Measurements from ENCODE around the gene HOXC10. TPM values are rescaled to one million over a fixed set of nuclear protein-coding genes. Genes with fewer than 3 reads are reported as not detected.
A peak's percentile ranks its signal among the peaks of the same experiment; 100 is the strongest.

Gene HOXC10
- polyA plus RNA-seq, 3 donors: not detected

DNA sequence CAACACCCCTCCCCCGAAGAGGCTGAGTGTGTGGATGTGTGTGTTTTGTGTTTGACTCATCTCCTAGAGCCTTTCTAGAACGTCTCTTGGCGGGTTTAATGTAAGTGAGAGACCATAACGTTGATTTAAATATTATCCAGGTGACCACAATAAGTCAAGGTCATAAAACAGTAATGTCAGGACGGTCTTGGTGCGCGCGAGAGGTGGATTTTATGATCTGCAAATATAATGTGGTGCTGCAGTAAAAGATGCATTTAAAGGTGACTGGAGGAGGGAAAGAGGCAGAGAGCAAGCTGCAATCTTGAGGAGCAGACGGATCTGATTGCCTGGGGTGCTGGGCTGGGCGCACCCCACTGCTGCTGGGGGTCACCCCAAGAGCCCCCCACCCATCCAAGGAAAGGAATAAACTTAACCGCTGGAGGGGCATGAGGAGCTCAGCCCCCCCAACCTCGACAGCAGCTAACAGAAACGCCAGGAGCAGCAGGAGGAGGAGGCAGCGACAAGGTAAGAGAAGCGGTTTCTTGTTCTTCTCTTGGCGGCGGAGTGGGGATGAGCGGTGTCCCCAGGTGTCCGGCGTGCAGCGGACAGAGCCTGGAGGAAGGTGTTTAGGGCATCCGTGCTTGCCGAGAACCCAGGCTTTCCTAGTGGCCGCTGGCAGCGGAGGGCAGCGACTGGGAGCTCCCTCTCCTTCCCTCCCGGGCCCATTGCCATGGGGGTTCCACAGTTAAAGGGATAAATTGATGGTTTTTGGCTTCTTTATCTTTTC, 5.5 kb downstream of the HOXC10 start:
- peak overlapping the region in 1 of 2 donors; percentile 80 for H3K4me3 Mint-ChIP-seq
- peaks cover 8 to 18% of the 10 kb centered on the region in 2 donors for H3K4me1 ChIP-seq (ENCODE audit: control insufficient read depth in 1 of 2, insufficient read depth in 2 of 2, low read length in 2 of 2)
- H3K4me3 ChIP-seq (replicated peaks in 1 of 3; ENCODE audit: low read depth in 2 of 3, low read length in 3 of 3): no peak overlapping the region
- H3K36me3 Mint-ChIP-seq: peaks cover 2 to 30% of the 10 kb centered on the region in 2 donors
- no peaks in the 10 kb centered on the region for H3K79me2 ChIP-seq (ENCODE audit: insufficient read depth, low read length)
- H3K4me1 Mint-ChIP-seq: peaks cover 31% of the 10 kb centered on the region
- peaks cover 10 to 76% of the 10 kb centered on the region in 2 donors for H3K9me3 ChIP-seq (replicated peaks in 1 of 2; ENCODE audit: control insufficient read depth in 1 of 2, insufficient read depth in 1 of 2, low read length in 2 of 2)
- TF ChIP-seq, protein P1, sequence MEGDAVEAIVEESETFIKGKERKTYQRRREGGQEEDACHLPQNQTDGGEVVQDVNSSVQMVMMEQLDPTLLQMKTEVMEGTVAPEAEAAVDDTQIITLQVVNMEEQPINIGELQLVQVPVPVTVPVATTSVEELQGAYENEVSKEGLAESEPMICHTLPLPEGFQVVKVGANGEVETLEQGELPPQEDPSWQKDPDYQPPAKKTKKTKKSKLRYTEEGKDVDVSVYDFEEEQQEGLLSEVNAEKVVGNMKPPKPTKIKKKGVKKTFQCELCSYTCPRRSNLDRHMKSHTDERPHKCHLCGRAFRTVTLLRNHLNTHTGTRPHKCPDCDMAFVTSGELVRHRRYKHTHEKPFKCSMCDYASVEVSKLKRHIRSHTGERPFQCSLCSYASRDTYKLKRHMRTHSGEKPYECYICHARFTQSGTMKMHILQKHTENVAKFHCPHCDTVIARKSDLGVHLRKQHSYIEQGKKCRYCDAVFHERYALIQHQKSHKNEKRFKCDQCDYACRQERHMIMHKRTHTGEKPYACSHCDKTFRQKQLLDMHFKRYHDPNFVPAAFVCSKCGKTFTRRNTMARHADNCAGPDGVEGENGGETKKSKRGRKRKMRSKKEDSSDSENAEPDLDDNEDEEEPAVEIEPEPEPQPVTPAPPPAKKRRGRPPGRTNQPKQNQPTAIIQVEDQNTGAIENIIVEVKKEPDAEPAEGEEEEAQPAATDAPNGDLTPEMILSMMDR (IDR thresholded peaks at IDR 0.05): no peak
- H3K27ac ChIP-seq (ENCODE audit: low read depth in 1 of 2, low read length in 2 of 2): no peak overlapping the region
- peaks cover 3 to 68% (median 36%) of the 10 kb centered on the region in 7 donors for H3K9me3 Mint-ChIP-seq
- no peak overlapping the region for H2AFZ ChIP-seq (ENCODE audit: insufficient read depth, low read depth, low read length, poor library complexity, severe bottlenecking)
- intact Hi-C loops (cut with micrococcal nuclease): no loop called here
- H3K4me2 ChIP-seq (replicated peaks; ENCODE audit: extremely low read depth, low read length, poor library complexity, severe bottlenecking): no peak overlapping the region
- no peaks in the 10 kb centered on the region for H4K20me1 ChIP-seq (ENCODE audit: insufficient read depth, low read length)
- H3K27ac Mint-ChIP-seq: no peak overlapping the region
- no peak overlapping the region for H3K9ac ChIP-seq (ENCODE audit: insufficient read depth, low read length, poor library complexity, severe bottlenecking)
- no peaks in the 10 kb centered on the region for H3K36me3 ChIP-seq (replicated peaks in 1 of 2; ENCODE audit: control insufficient read depth in 1 of 2, insufficient read depth in 2 of 2, low read length in 2 of 2)
- H3K27me3 ChIP-seq (ENCODE audit: control insufficient read depth in 2 of 2, insufficient read depth in 2 of 2, low read length in 2 of 2): peaks cover 94 to 100% of the 10 kb centered on the region in 2 donors
- 13% methylated on average over 13 of the region's 27 CpGs for WGBS (ENCODE audit: insufficient coverage)
- no peak for DNase-seq
- peaks cover 99 to 100% (median 100%) of the 10 kb centered on the region in 3 donors for H3K27me3 Mint-ChIP-seq (ENCODE audit: low read depth in 3 of 3)

GRCh38 chr12:53991077-53991460, 6.1 kb downstream of the HOXC10 start:
- peaks cover 94 to 100% of the 10 kb centered on the region in 2 donors for H3K27me3 ChIP-seq (ENCODE audit: control insufficient read depth in 2 of 2, insufficient read depth in 2 of 2, low read length in 2 of 2)
- TF ChIP-seq, protein P1 (IDR thresholded peaks at IDR 0.05): no peak
- intact Hi-C loops (cut with micrococcal nuclease): no loop called here
- no peak overlapping the region for H3K4me2 ChIP-seq (replicated peaks; ENCODE audit: extremely low read depth, low read length, poor library complexity, severe bottlenecking)
- H3K9ac ChIP-seq (ENCODE audit: insufficient read depth, low read length, poor library complexity, severe bottlenecking): no peak overlapping the region
- no peak overlapping the region for H3K4me3 ChIP-seq (replicated peaks in 1 of 3; ENCODE audit: low read depth in 2 of 3, low read length in 3 of 3)
- WGBS (ENCODE audit: insufficient coverage): 2% methylated on average over 8 of the region's 8 CpGs
- peaks cover 6 to 71% of the 10 kb centered on the region in 2 donors for H3K9me3 ChIP-seq (replicated peaks in 1 of 2; ENCODE audit: control insufficient read depth in 1 of 2, insufficient read depth in 1 of 2, low read length in 2 of 2)
- Mint-ChIP-seq H3K36me3 (peaks cover 0 to 32% of the 10 kb centered on the region in 2 donors), H3K27ac (no peak overlapping the region), H3K27me3 (ENCODE audit: low read depth in 3 of 3) (peaks cover 99 to 100% (median 100%) of the 10 kb centered on the region in 3 donors), H3K9me3 (peaks cover 2 to 67% (median 35%) of the 10 kb centered on the region in 7 donors), H3K4me3 (peak overlapping the region in 1 of 2 donors; percentile 60), H3K4me1 (peaks cover 33% of the 10 kb centered on the region)
- H4K20me1 ChIP-seq (ENCODE audit: insufficient read depth, low read length): no peaks in the 10 kb centered on the region
- no peaks in the 10 kb centered on the region for H3K36me3 ChIP-seq (replicated peaks in 1 of 2; ENCODE audit: control insufficient read depth in 1 of 2, insufficient read depth in 2 of 2, low read length in 2 of 2)
- peaks cover 8 to 18% of the 10 kb centered on the region in 2 donors for H3K4me1 ChIP-seq (ENCODE audit: control insufficient read depth in 1 of 2, insufficient read depth in 2 of 2, low read length in 2 of 2)
- H2AFZ ChIP-seq (ENCODE audit: insufficient read depth, low read depth, low read length, poor library complexity, severe bottlenecking): no peak overlapping the region
- DNase-seq: no peak
- no peak overlapping the region for H3K27ac ChIP-seq (ENCODE audit: low read depth in 1 of 2, low read length in 2 of 2)
- H3K79me2 ChIP-seq (ENCODE audit: insufficient read depth, low read length): no peaks in the 10 kb centered on the region

Data from CD14-positive monocyte (primary cell).